ENCODE data around the gene MAPKAP1. TPM values are rescaled to one million over a fixed set of nuclear protein-coding genes. Genes with fewer than 3 reads are reported as not detected.

Gene MAPKAP1
- total and polyA plus RNA-seq, 8 donors: 32.7 to 212 (median 78.2) TPM

DNA sequence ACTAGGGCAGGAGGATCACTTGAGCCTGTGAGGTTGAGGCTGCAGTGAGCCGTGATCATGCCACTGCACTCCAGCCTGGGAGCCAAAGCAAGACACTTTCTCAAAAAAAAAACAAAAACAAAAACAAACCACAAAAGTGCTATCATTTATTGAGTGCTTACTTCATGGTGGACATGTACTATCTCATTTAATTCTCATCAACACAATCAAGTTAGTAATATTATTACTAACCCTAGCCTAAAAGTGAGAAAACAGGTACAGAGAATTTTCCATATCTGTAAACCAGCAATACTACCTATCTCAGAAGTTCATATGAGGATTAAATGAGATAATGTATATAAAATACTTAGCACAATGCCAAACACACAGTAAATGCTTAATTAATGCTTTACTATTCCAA, 85.8 kb downstream of the MAPKAP1 start:
- no peak for DNase-seq
- Histone ChIP-seq H3K4me3 (no peak overlapping the region), H3K27ac (no peak overlapping the region), H3K4me1 (peaks cover 0 to 10% (median 2%) of the 10 kb centered on the region in 4 donors), H3K9me3 (no peaks in the 10 kb centered on the region), H3K27me3 (no peaks in the 10 kb centered on the region), H3K36me3 (no peaks in the 10 kb centered on the region)
- intact Hi-C loops (cut with DNase I; ENCODE audit: low total_unique reads): no loop called here
- 92 to 100% (median 100%) methylated on average over 1 of the region's 1 CpG for WGBS, 5 donors
- TF ChIP-seq, protein P1, sequence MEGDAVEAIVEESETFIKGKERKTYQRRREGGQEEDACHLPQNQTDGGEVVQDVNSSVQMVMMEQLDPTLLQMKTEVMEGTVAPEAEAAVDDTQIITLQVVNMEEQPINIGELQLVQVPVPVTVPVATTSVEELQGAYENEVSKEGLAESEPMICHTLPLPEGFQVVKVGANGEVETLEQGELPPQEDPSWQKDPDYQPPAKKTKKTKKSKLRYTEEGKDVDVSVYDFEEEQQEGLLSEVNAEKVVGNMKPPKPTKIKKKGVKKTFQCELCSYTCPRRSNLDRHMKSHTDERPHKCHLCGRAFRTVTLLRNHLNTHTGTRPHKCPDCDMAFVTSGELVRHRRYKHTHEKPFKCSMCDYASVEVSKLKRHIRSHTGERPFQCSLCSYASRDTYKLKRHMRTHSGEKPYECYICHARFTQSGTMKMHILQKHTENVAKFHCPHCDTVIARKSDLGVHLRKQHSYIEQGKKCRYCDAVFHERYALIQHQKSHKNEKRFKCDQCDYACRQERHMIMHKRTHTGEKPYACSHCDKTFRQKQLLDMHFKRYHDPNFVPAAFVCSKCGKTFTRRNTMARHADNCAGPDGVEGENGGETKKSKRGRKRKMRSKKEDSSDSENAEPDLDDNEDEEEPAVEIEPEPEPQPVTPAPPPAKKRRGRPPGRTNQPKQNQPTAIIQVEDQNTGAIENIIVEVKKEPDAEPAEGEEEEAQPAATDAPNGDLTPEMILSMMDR (IDR thresholded peaks at IDR 0.05): no peak
- TF ChIP-seq POLR2A (IDR thresholded peaks at IDR 0.05) (no peak), POLR2AphosphoS5 (IDR thresholded peaks at IDR 0.05) (no peak)

DNA sequence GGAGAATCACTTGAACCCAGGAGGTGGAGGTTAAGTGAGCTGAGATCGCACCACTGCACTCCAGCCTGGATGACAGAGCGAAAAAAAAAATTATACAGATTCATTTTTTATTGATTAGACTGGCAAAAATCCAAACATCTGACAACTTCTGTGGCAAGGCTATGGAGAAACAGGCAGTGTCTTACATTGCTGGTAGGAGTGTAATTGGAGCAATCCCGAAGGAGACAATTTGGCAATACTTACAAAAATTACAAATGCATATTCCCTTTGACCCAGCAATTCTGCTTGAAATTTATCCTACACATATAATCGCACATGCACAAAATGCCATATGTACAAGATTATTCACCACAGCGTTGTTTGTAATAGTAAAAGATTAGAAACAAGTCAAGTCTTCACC, 86.8 kb downstream of the MAPKAP1 start:
- WGBS, 5 donors: 92 to 96% (median 96%) methylated on average over 5 of the region's 5 CpGs
- no peak for TF ChIP-seq EP300 (IDR thresholded peaks at IDR 0.05)
- intact Hi-C loops (cut with DNase I; ENCODE audit: low total_unique reads): no loop called here
- Histone ChIP-seq H3K4me3 (no peak overlapping the region), H3K9me3 (no peaks in the 10 kb centered on the region), H3K27me3 (no peaks in the 10 kb centered on the region), H3K36me3 (no peaks in the 10 kb centered on the region), H3K27ac (no peak overlapping the region), H3K4me1 (peaks cover 0 to under 1% (median 0%) of the 10 kb centered on the region in 4 donors)
- DNase-seq: no peak

DNA sequence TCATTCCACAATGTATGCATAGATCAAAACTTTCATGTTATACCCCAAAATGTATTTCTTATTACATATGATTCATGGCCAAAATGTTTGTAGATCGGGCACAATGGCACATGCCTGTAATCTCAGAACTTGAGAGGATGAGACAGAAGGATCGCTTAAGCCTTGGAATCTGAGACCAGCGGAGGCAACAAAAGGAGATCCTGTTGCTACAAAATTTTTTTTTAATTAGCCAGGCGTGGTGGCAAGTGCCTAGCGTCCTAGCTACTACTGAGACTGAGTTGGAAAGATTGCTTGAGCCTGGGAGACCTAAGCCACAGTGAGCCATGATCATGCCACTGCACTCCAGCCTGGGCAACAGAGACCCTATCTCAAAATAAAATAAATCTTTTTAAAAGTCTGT, 89.9 kb downstream of the MAPKAP1 start:
- no peak for DNase-seq
- H3K27me3 ChIP-seq: no peaks in the 10 kb centered on the region
- no peaks in the 10 kb centered on the region for H3K9me3 ChIP-seq
- H3K36me3 ChIP-seq: no peaks in the 10 kb centered on the region
- H3K27ac ChIP-seq: no peak overlapping the region
- TF ChIP-seq EP300 (IDR thresholded peaks at IDR 0.05) (no peak), POLR2AphosphoS5 (IDR thresholded peaks at IDR 0.05) (no peak), POLR2A (IDR thresholded peaks at IDR 0.05) (no peak)
- TF ChIP-seq, protein P1 (IDR thresholded peaks at IDR 0.05): no peak
- peaks cover 0 to 6% (median 0%) of the 10 kb centered on the region in 4 donors for H3K4me1 ChIP-seq
- intact Hi-C loops (cut with DNase I; ENCODE audit: low total_unique reads): no loop called here
- WGBS, 5 donors: 93 to 98% (median 96%) methylated on average over 5 of the region's 5 CpGs
- no peak overlapping the region for H3K4me3 ChIP-seq

DNA sequence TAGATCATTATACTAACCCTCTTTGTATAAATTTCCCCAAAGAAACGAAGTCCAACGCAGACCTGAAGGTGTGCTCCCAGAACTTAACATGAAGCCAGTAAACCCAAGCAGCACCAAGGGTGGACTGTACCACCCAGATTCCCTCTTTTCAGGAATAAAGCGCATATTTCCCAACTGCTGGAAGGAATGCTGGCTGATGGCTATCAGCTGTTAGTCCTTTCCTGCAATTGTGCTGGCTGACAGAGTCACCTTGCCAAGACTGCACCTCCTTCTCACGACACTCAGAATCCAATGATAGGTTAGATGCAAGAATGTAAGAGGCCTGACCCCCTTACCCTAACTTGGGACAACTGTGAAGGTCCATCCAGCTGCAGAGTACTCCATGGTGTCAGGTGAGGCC, 93.9 kb downstream of the MAPKAP1 start:
- 90 to 97% (median 94%) methylated on average over 4 of the region's 4 CpGs for WGBS, 5 donors
- intact Hi-C loops (cut with DNase I; ENCODE audit: low total_unique reads): no loop called here
- Histone ChIP-seq H3K4me1 (peaks cover 0 to 7% (median 0%) of the 10 kb centered on the region in 4 donors), H3K27me3 (no peaks in the 10 kb centered on the region), H3K27ac (no peak overlapping the region), H3K4me3 (no peak overlapping the region), H3K9me3 (no peaks in the 10 kb centered on the region), H3K36me3 (no peaks in the 10 kb centered on the region)
- TF ChIP-seq POLR2AphosphoS5 (IDR thresholded peaks at IDR 0.05) (no peak), EP300 (IDR thresholded peaks at IDR 0.05) (no peak), POLR2A (IDR thresholded peaks at IDR 0.05) (no peak)
- TF ChIP-seq, protein P1 (IDR thresholded peaks at IDR 0.05): no peak
- DNase-seq: no peak

DNA sequence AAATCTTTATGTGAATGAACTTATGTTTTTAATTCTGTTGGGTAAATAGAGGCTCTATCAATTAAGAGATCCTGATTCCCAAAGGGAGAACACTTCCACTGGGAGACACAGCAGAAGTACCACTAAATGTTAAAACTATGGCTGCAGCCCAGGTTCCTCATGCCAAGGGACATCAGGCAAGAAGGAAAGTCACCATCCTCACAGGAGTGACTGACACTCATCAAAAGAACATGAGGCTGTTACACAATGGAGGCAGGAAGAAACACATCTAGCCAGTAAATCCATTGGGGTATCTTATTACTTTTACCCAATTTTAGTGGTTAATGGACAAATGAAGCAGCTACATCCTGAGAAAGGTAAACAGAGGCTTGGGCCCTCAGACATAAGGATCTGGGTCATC, 94.4 kb downstream of the MAPKAP1 start:
- Histone ChIP-seq H3K4me3 (no peak overlapping the region), H3K27ac (no peak overlapping the region), H3K36me3 (no peaks in the 10 kb centered on the region), H3K9me3 (no peaks in the 10 kb centered on the region), H3K4me1 (peaks cover 0 to 7% (median 0%) of the 10 kb centered on the region in 4 donors), H3K27me3 (no peaks in the 10 kb centered on the region)
- no peak for DNase-seq
- intact Hi-C loops (cut with DNase I; ENCODE audit: low total_unique reads): no loop called here
- no peak for TF ChIP-seq POLR2A (IDR thresholded peaks at IDR 0.05)
- no peak for TF ChIP-seq EP300 (IDR thresholded peaks at IDR 0.05)
- TF ChIP-seq, protein P1 (IDR thresholded peaks at IDR 0.05): no peak
- no peak for TF ChIP-seq POLR2AphosphoS5 (IDR thresholded peaks at IDR 0.05)

Data from stomach (tissue), 9 donors.